Stimulated activated CD8-positive, alpha-beta memory T cell treated with anti-CD3 and anti-CD28 coated beads, Interleukin-4, amount 100 ng/mL, for 4 hours (primary cell): Measurements from ENCODE around the gene TMPRSS5.
"Not testable (repeated sequence)": the region's sequence is repeated elsewhere in the genome, so short reads cannot be mapped to it uniquely, and the experiment has no call there.

Source experiments
- DNase-seq, 2 donors: peaks; one replicate each; pipeline ENCODE4 v3.0.0-alpha.2; 2020; ENCODE audit warnings: low read depth in 2 of 2, low spot score in 1 of 2

Gene TMPRSS5

GRCh38 chr11:113705871-113706655 is at the start of gene TMPRSS5:
TMPRSS5 (minus strand) TSS chr11:113706308; CDS start chr11:113706224, 84 bp downstream.
- DNase-seq = no peak

DNA sequence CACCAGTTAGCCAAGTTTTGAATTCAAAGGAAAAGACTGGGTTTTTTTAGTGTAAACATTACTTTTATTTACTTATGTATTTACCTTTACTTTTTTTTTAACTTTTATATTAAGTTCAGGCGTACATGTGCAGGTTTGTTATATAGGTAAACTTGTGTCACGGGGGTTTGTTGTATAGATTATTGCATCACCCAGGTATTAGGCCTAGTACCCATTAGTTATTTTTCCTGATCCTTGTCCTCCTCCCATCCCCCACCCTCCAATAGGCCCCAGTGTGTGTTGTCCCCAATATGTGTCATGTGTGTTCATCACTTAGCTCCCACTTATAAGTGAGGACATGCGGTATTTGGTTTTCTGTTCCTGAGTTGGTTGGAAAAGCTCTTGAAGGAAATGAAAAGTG is 46.8 kb upstream of the TMPRSS5 start:
- DNase-seq = no peak

DNA sequence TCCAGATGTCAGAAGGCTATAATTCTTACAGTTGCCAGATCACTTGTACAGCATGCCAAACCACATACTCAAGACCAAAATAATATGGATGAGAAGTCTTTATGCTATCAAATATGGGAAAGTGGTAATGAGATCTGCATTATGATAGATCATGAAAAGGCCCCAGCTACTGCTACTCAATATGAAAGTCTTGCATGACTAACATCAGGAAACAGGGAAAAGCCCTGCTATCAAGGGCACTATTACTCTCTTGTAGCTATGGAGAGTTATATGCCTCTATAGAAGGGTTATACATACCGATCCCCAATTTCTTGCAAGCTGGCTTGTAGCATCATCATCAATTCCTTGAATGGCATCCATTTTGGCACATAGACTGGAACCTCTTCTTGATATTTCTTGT is 30.2 kb upstream of the TMPRSS5 start:
- DNase-seq = no peak

DNA sequence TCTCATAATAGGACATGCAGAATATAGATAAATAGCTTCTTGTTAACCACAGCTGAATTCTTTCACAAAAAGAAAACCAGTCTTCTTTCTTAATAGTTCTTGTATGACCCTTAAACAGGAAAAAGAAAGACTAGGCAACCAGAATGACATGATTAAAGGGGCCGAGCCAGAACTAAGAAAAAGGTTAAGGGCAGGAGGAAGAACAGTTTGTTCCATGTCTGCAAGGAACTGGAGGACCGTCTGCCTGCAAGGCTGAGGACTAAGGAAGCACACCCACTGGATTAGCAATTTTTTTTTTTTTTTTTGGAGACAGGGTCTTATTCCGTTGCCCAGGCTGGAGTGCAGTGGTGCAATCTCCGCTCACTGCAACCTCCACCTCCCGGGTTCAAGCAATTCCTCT is 26.0 kb upstream of the TMPRSS5 start:
- no peak for DNase-seq

GRCh38 chr11:113730887-113731726 is 25.0 kb upstream of the TMPRSS5 start:
- DNase-seq = no peak

GRCh38 chr11:113729456-113729855 is 23.3 kb upstream of the TMPRSS5 start:
- DNase-seq = no peak

- no peak for DNase-seq
These were observed 22.7 kb upstream of the TMPRSS5 start for GRCh38 chr11:113728814-113729213.

GRCh38 chr11:113725913-113726312 is 19.8 kb upstream of the TMPRSS5 start:
- DNase-seq = no peak

- no peak for DNase-seq
These were observed 19.3 kb upstream of the TMPRSS5 start for GRCh38 chr11:113725407-113725806.

GRCh38 chr11:113724778-113725177 is 18.7 kb upstream of the TMPRSS5 start:
- DNase-seq = no peak

DNA sequence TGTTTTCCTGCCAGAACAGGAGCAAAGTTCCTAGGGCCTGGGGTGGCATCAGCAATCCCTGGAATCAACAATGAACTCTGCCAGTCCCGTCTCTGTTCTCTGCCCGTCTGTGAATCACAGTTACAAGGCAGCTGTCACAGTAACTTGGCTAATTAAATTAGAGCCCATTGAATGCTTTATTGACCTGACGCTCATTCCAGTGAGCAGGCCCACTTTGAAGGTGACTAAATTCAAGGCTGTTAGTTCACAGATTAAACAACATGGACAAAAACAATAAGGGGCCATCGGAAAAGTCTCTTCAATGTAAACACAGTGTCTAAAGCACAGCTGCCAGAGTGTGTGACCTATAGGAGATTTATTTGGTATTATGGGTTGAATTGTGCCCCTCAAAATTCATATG is 17.7 kb upstream of the TMPRSS5 start:
- no peak for DNase-seq

GRCh38 chr11:113722934-113723333 is 16.8 kb upstream of the TMPRSS5 start:
- DNase-seq = no peak

- DNase-seq = no peak
These were observed 16.1 kb upstream of the TMPRSS5 start for GRCh38 chr11:113722221-113722620.

GRCh38 chr11:113721462-113722066 is 15.5 kb upstream of the TMPRSS5 start:
- DNase-seq = no peak

DNA sequence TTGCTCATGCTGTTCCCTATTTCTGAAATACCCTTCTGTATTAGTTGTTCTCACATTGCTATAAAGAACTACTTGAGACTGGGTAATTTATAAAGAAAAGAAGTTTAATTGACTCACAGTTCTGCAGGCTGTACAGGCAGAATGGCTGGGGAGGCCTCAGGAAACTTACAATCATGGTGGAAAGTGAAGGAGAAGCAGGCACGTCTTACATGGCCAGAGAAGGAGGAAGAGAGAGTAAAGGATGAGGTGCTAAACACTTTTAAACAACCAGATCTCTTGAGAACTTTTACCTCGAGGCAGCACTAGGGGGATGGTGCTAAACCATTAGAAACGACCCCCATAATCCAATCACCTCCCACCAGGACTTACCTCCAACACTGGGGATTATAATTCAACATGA is 14.4 kb upstream of the TMPRSS5 start:
- DNase-seq = not testable (repeated sequence)

DNA sequence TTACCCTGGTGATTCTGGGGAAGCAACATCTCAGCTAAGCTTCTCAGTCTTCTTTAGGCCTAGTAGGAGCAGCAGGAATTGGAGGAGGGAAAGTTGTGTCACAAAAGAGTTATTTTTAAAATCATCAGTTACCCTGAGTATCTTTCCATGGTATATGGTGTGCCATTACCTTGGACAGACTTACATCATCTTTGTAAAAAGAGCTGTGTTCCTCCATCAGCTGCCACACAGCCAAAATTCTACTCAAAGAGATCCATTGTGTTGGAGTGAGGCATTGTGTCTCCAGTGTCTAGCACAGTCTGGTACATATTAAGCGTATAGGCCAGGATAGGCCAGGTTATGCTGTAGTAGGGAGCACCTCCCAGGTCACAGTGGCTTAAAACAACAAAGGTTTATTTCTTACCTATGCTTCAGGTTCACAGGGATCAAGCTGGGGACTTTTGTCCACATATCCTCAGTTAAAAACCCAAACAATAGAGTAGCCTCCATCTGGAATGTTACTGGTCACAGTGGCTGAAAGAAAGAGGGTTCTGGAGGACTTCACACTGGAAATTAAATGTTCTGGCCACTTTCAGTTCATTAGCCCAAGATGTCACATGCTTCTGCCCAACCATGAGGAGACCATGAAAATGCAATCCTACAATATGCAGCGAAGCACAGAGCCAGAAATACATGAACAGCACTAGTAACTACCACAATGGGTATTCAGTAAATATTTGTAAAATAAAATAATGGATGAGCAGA is 9.9 kb upstream of the TMPRSS5 start:
- DNase-seq = no peak

DNA sequence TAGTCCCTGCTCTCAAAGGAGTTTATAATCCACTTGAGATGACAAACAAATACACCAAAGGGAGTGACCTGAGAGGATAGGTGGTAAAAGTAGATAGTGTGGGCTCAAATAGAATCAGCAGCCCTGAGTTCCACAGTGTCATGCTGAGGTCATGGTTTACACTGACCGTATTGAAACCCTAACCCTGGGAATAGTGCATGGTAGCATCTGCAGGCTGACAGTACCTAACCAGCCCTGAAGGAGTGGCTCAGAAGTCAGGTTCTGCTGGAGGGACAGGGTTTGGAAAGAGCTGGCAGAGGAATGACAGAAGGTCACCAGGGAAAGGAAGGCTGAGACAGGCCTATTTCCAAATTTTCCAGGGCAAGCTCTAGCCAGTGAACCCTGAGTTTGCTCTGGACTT is 9.2 kb upstream of the TMPRSS5 start:
- DNase-seq = no peak

GRCh38 chr11:113710989-113711388 is 4.9 kb upstream of the TMPRSS5 start:
- DNase-seq = no peak

GRCh38 chr11:113703551-113703950 is 2.6 kb downstream of the TMPRSS5 start:
- not testable (repeated sequence) for DNase-seq

DNA sequence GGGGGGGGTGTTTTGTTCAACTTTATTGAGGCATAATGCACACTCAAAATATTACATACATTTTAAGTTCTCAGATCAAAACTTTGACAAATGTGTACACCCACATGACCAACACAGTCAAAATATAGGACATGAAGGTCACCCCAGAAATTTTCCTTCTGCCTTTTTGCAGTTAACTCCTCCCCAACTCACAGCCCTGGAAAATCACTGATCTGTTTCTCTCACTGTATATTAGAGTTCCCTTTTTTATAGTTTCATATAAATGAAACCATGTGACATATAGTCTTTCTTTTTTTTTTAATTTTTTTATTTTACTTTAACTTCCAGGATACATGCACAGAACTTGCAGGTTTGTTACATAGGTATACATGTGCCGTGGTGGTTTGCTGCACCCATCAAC is 4.6 kb downstream of the TMPRSS5 start:
- DNase-seq = no peak

- DNase-seq = no peak
These were observed 7.6 kb downstream of the TMPRSS5 start for GRCh38 chr11:113698515-113698914.
